HG02973 (cell line): ENCODE measurements around the gene CBX7.
A peak's percentile ranks its signal among the peaks of the same experiment; 100 is the strongest.

Experiments
- ATAC-seq: cut with Tn5 transposase; IDR thresholded peaks from one replicate; pipeline ENCODE4 v1.9.1; 2021; ENCODE audit warnings: moderate library complexity; ENCODE audit not compliant: unreplicated experiment

The CBX7 gene

DNA sequence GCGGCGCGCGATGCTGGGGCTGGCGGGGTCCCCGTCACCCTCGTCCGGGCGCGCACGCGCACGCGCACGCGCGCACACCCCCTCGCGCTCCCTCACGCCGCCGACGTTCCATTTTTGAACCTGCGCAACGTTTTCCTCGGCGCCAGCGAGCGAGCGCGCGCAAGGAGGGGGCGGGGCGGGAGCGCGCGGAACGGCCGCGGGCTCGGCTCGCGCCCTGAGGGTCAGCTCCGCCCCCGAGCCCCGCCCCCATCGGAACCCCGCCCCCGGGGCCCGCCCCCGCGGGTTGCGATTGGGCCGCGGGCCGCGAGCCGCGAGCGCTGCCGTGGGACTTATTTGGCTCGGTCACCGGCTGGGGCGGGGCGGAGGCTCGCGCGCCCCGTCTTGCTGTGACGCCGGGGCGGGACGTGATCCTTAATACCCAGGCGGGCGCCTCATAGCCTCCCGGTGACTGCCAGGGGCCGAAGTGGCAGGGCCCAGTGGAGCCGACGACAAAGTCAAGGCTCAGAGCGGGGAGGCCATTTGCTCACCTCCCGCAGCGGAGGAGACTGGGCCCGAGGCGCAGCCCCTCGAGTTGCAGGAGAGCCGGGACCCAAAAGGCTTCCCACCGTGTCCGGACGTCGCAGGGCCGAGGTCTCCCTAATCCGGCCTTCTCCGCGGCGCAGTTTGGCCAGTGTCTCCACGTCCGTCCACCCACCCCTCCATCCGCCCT, at the start of gene CBX7:
Gene CBX7 (minus strand): TSS at position 170 of the 709 bp plus-strand sequence. CDS start 236 bp downstream, outside the sequence.
- peak; percentile 62 for ATAC-seq

DNA sequence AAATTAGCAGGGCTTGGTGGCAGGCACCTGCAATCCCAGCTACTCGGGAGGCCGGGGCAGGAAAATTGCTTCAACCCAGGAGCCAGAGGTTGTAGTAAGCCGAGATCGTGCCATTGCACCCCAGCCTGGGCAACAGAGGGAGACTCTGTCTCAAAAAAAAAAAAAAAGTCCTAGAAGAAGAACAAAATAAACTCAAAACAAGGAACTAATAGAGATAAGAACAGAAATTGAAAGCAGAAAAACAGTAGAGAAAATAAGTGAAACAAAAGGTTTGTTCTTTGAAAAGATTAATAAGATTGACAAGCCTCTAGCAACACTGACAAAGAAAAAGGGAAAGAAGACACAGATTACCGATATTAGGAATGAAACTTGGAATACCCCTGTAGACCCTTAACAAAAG, 45.1 kb upstream of the CBX7 start:
- ATAC-seq: no peak

DNA sequence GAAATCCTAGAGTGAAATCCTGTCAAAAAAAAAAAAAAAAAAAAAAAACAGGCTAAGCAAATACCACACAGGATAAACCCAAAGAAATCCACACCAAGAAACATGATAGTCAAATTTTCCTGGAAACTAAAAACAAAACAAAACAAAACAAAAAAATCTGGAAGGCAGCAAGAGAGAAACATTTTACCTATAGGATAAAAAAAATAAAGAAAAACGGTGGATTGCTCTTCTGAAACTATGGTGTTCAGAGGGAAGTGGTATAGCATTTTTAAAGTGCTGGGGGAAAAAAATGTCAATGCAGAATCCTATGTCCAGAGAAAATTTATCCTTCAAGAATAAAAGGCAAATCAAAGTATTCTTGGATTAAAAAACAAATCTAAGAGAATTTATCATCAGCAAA, 41.6 kb upstream of the CBX7 start:
- ATAC-seq: no peak

DNA sequence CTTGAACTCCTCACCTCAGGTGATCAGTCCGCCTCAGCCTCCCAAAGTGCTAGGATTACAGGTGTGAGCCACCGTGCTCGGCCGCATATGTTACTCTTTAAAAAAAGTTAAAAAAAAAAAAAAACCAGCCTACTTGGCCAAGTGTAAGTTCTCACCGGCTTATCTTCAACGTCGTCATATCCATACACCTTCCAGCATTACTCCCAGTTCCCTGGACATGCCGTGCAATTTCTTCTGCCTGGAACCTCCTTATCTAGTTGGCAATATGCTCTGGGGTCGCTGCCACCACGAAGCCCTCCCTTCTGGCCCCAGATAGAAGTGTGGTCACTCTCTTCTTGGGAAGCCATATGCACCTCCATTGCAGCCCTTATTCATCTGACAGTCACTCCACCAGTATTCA, 36.3 kb upstream of the CBX7 start:
- ATAC-seq: no peak

DNA sequence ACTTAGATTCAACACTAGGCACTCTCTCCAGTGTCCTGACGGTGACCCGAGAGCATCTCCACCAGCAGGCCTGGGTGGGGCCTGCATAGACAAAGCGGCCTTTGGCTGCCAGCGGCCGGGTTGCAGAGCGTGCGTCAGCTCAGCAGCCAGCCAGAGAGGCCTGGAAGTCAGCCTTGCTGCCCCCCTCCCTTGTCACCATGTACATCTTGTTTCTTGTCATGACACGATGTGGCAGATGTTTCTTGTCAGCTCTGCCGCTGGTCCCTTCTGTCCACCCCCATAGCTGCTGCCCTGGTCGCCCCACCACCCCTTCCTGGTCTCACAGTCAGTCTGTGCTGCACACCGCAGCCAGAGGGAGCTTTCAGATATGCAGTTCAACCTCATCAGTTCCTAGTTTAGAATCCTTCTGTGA, 33.1 kb upstream of the CBX7 start:
- ATAC-seq: no peak

DNA sequence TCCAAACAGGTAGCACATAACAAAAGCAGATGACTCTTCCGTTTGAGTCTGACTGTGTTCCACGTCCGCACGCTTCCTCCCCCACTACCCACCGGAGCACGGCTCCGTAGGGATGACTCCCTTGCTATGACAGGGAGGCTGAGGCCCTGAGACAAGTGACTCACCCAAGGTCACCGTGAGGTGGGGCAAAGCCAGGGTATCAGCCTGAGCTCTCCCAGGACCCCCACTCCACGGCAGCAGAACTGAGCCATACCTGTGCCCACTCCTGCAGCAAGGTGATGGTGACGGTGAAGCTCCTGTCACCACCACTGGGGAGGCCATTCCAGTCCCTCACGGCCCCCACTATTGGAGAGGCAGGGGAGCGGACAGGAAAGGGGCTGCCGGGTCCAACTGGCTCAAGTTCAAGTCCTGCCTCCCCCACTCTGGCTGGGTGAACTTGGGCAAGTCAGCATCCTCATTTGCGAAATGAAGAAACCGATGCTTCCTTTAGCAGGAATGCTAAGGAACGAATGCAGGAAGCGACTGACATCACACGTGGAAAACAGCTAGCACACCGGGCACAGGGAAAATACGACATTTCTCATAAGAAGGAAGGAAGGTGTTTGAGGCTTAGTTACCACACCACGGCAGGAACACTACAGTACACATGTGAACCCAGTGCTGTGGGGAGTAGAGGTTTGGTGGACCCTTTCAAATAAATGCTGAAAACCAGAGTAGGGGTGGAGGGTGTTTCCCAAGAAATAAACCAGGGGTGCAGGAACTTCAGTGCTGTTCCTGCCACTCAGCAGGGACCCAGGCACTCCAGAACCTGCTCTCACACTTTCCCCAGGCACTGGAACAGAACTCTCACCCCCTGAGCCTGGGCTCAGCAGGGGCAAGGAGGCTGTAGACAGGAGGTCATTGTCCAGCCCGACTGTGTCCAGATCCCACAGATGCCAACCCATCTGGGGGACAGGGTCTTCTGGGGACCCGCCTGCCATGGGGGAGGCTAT, 32.4 kb upstream of the CBX7 start:
- no peak for ATAC-seq

DNA sequence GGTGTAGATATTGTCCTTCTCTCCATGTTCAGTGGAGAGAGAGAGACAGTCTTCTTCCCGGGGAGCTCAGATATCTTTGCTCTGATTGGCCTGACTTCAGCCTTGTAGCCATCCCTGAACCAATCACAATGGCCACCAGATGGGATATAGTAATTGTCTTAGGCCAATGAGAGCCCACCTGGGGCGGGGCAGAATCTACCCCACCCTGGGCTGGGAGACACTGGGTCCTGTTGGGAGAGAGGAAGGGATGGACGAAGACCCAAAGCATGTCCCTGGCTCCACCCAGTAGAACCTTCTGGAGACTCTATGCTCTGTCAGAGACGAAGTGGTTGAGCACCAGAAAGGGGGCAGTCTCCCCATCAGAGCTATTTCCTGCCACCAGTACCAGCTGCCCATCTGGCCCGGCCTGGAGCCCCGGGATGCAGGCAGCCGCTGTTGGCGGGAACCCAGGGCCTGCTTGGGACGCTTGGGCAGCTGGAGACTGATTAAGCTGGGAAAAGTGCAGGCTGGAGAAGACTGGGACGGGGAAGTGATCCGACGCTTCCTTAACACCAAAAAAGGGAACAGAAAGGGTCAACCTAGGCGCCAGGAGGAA, 31.6 kb upstream of the CBX7 start:
- ATAC-seq: no peak

DNA sequence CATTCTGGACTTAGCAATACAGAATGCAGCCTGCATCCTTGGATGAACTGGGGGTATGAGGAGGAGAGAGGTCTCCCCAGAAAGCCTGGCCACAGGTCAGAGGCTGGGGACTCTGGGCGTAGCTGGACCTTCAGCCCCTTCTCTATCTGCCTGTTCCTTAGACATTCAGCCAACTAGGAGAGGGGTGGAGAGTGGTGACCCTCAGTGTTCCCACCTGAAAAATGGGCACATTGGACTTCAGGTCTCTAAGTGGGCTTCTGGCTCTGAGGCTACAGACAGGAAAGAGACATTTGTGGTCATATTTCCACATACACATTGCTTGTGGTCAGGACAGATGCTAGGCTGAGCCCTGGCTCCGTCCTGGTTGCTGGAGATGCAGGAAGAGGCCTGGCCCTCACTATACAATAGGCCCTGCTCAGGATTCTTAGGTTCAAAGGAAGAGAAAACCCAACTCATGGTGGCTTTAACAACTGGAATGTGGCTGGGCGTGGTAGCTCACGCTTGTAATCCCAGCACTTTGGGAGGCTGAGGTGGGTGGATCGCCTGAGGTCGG, 30.1 kb upstream of the CBX7 start:
- no peak for ATAC-seq

DNA sequence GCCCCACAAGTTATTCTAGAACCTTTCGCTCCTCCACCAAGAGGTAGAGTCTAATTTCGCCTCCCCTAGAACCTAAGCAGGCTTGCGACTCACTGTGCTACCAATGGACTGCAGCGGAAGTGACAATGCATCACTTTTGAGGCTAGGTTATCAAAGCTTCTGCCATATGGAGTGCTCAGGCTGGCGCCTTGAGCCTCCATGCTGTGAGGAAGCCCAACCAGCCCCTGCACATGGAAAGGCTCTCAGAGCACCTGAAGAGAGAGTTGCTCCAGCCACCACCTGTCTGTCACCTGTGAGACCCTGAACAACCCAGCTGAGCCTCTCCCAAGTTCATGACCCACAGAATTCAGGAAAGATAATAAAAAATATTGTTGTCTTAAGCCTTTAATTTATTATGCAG, 29.3 kb upstream of the CBX7 start:
- no peak for ATAC-seq

DNA sequence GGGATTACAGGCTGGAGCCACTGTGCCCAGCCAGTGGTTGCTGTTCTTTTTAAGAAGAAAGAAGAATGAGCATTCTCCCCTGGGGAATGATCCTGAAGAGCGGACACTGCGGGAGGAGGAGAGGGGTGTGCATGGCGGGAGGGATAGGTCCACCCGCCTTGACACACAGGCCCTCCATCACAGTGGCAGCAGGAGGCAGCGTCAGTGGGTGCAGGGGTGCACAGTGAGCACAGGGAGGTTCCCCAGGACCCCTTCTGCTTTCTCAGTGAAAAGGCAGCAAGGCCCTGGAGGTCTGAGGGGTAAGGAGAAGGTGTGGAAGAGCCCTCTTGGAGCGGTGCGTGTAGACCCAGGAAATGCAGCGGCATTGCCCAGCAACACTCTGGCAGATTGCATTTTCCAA, 28.9 kb upstream of the CBX7 start:
- ATAC-seq: no peak

DNA sequence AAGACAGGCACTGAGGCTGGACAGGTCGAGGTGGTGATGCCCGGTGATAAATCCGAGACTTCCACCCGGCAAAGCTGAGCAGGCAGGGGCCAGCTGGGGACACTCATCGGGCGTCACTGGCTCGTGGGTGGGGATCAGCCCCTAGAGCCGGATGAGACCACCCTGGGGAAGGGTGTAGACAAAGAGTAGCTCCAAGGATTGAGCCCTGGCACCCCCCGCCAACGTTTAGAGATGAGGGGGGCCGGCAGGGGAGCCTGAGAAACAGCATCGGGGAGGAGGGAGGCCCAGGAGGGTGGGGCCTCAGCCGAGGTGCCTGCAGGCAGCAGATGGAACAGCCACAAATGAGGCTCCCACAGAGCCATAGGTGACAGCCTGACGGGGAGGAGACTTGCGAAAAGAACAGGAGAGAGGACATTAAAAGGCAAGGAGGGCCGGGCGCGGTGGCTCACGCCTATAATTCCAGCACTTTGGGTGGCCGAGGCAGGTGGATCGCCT, 27.4 kb upstream of the CBX7 start:
- ATAC-seq: no peak

DNA sequence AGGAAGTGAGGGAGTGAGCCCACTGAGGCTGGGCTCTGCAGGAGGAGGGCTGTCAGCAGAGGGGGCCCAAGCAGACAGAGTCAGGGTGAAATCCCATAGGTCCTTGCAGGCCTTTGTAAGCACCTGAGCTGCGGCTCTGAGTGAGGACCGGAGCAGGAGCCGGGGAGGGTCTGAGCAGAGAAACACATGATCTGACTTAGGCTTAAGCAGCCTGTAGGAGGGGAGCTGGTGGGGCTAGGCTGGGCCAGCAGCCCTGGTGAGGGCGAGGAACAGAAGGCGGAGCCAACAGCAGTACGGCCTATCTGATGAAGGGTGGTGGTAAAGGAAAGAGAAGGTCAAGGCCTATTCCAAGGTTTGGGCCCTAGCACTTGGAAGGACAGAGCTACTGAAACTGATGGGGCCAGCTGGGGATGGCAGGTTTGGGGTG, 26.9 kb upstream of the CBX7 start:
- no peak for ATAC-seq

DNA sequence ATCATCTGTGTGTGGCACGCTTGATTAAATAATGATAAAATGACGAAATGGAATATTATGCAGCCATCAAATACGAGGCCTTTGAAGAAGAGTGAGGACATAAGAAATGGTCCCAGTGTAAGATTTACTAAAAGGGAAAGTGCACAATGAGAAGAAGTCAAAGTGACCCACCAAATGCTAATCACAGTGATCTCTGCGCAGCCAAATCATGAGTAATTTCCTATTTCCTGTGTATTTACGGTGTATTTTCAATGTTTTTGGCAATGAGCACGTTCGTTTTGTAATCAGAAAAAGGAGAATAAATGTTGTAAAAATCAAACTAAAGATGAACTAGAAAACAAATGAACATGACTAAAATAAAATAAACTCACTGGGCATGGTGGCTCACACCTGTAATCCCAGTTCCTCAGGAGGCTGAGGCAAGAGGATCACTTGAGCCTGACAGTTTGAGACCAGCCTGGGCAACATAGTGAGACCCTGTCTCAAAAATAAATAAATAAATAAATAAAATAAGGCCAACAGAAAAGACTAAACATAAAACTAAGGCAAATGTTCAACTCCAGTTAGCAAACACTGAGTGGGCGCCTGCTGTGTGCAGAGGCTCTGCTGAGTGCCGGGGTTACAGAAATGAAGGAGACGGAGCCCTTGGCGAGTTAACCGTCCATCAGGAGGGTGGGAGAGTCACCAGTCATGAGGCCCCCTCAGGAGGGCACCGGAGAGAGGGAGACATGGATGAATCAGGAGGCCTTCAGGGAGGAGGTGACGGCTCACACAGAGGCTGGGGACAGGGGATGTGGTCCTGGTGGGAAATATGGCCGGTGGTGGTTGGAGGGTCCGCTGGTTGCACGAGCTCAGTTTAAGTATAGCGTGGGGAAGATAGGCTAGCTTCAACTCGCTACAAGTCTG, 26.0 kb upstream of the CBX7 start:
- ATAC-seq: no peak

DNA sequence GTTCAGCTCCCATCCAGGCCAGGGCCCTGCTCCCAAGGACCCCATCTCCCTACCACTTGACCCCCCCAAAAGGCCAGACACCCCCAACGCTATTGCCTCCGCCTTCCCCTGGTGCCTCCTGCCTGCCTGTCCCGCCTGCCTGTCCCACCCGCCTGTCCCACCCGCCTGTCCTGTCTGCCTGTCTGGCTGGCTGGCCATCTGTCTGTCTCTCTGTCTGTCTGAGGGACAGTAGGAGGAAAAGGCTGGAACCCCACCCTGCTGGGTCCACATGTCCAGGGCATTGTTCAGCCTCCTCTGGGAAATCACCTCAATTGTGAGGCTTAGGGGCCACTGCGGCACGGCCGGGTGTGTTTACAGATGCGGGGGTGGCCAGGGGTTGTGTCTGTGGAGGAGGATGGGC, 25.3 kb upstream of the CBX7 start:
- ATAC-seq: no peak

DNA sequence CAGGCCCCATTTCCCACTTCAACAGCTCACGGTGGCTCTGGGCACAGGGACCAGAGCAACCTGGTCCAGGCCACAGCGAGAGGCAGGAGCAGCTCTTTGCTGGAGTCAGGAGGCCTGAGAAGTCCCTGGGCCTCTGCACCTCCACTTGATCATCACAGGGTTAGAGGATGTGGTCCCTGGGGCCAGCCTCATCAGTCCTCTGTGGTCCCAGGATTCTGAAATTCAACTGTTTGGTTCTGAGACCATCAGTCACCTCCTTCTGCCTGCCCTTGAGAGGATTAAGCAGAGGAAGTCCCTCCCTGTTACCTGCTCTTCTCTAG, 24.9 kb upstream of the CBX7 start:
- no peak for ATAC-seq

DNA sequence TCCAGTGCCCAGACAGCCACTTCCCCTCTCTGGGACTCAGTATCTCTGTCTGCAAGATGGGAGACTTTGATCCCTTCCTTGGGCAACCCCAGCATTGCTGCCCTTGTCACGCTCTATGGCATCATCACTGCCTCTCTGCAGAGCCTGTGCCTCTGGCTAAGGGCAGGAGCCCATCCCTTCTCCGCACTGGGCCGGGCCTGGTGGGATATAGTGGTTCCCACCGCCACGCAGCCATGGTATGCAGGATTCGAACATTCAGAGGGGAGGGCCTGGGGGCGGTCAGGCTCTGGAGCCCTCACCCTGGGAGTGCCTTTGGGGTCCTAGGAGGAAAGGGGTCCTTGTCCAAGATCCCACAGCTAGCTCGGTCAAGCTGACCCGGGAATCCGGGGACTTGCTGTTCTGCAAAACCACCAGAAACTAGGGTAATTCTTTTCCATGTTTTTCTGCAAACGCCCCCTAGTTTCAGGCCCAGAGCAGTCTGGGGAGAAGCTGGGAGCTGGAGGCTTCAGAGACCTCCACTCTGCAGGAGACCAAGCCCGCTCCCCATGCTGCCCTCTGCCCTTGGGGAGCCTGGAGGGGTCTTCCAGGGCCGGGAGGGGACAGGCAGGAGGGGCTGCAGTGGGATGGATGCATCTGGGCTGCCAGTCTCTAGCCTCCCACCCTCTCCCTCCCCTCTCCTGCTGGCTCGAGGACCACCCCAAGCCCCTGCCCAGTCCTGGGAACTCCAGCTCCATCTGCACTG, 24.4 kb upstream of the CBX7 start:
- no peak for ATAC-seq

DNA sequence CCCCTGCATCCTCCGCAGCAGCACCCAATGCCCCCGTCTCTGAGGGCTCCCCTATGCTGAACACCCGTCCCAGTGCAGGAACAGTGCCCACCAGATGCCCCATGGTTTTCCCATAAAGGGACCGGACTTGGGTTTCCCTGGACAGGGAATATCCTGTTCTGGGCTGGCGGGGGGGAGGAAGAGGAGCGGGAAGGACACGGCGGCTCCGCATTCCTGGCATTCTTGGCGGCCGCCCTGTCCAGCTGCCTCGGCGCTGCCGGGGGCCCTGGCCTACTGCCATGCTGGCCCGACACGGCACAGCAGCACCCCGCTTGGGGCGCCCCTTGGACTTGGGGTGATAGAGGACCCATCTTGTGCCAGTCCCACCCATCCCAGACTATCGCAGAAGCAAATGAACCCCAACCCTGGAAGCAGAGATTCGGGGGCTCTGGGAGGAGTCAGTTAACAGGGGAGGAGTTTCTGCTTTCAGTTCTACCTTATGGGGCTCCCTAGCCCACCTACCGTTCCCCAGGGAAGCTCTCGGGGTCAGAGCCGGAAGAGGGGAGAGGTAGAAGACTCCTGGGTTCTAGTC, 23.7 kb upstream of the CBX7 start:
- no peak for ATAC-seq

DNA sequence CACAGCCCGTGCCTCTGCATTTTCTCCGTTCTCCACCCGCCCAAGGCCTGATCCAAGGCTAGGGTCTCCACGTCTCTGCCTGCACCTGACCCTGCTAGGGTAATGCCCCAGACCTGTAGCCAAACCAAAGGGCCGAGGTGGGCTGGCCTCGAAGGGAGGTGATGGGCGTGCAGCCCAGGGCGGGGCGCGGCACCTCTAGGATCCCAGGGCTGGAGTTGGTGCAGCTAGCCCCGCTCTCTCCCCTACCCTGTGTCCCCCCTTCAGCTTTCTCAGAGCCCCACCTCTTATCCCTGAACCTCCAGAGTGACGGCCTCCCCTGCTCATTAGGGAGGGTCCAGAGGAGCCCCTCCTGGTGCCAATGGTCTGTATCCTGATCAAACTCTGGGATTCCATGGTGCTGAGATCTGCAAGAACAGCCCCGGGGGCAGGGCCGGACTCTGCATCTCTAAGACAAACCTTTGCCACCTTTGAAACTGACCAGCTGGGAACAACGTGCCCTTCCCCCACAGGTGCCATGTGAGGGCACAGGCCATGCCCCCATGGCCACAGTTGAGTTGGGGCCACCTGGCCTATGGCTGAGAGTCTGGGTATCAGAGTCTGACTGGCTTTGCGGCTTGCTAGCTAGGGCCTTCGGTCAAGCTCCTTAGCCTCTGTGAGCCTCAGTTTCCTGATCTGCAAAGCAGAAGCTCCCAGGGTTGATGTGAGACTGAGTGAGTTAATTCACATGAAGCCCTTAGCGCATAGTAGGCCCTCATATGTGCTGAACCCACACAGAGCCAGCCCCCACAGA, 23.1 kb upstream of the CBX7 start:
- ATAC-seq: no peak
